H9 (cell line): ENCODE results near the gene CASP10. TPM values are rescaled to one million over a fixed set of nuclear protein-coding genes. Genes with fewer than 3 reads are reported as not detected.

Experiments
- DNase-seq: peaks from one replicate; pipeline ENCODE4 v3.0.0-alpha.2; 2017
- H2AFZ ChIP-seq: one replicate; pipeline ENCODE4 v1.6.1; 2013; ENCODE audit warnings: mild to moderate bottlenecking, low read length, control low read depth, moderate library complexity
- H2AK5ac ChIP-seq: 2 replicates; pipeline ENCODE4 v1.6.1; 2013; ENCODE audit warnings: low read length, control low read depth, mixed read lengths; ENCODE audit not compliant: insufficient read length
- H2BK120ac ChIP-seq: one replicate; pipeline ENCODE4 v1.6.1; 2013; ENCODE audit warnings: low read depth, mild to moderate bottlenecking, low read length, control low read depth, inconsistent platforms; ENCODE audit not compliant: poor library complexity, severe bottlenecking
- H2BK12ac ChIP-seq: 2 replicates; pipeline ENCODE4 v1.6.1; 2013; ENCODE audit warnings: low read length, control low read depth, mixed read lengths, low read depth; ENCODE audit not compliant: insufficient read length
- H2BK15ac ChIP-seq: 2 replicates; pipeline ENCODE4 v1.6.1; 2013; ENCODE audit warnings: low read depth, low read length, control low read depth
- H2BK20ac ChIP-seq: one replicate; pipeline ENCODE4 v1.6.1; 2013; ENCODE audit warnings: low read depth, mild to moderate bottlenecking, low read length, control low read depth, inconsistent platforms; ENCODE audit not compliant: poor library complexity, severe bottlenecking
- H2BK5ac ChIP-seq: 2 replicates; pipeline ENCODE4 v1.6.1; 2013; ENCODE audit warnings: low read length, control low read depth, mixed read lengths; ENCODE audit not compliant: insufficient read length
- H3K14ac ChIP-seq: 2 replicates; pipeline ENCODE4 v1.6.1; 2013; ENCODE audit warnings: low read length, control low read depth; ENCODE audit not compliant: insufficient read depth
- H3K18ac ChIP-seq: 2 replicates; pipeline ENCODE4 v1.6.1; 2013; ENCODE audit warnings: low read depth, mild to moderate bottlenecking, mixed read lengths, low read length, control low read depth; ENCODE audit not compliant: insufficient read length
- H3K23ac ChIP-seq: 2 replicates; pipeline ENCODE4 v1.6.1; 2013; ENCODE audit warnings: low read length, control low read depth, mixed read lengths, low read depth; ENCODE audit not compliant: insufficient read length
- H3K23me2 ChIP-seq: 2 replicates; pipeline ENCODE4 v1.6.1; 2013; ENCODE audit warnings: low read depth, mild to moderate bottlenecking, mixed read lengths, low read length, control low read depth; ENCODE audit not compliant: insufficient read length, poor library complexity, severe bottlenecking
- H3K27ac ChIP-seq: 2 replicates; pipeline ENCODE4 v1.5.1; 2013; ENCODE audit warnings: low read length, control low read depth, mixed read lengths, low read depth; ENCODE audit not compliant: insufficient read length
- H3K27me3 ChIP-seq: 2 replicates; pipeline ENCODE4 v1.6.1; 2013; ENCODE audit warnings: low read length, control low read depth, inconsistent platforms; ENCODE audit not compliant: insufficient read depth
- H3K4ac ChIP-seq: 2 replicates; pipeline ENCODE4 v1.6.1; 2013; ENCODE audit warnings: low read depth, mild to moderate bottlenecking, control low read depth, inconsistent platforms, low read length, moderate library complexity
- H3K4me1 ChIP-seq: 2 replicates; pipeline ENCODE4 v1.6.1; 2013; ENCODE audit warnings: low read length, control low read depth, inconsistent platforms; ENCODE audit not compliant: insufficient read depth
- H3K4me2 ChIP-seq: 2 replicates; pipeline ENCODE4 v1.6.1; 2013; ENCODE audit warnings: low read length, control low read depth, mixed read lengths; ENCODE audit not compliant: insufficient read length, insufficient read depth
- H3K56ac ChIP-seq: 2 replicates; pipeline ENCODE4 v1.6.1; 2013; ENCODE audit warnings: low read depth, mild to moderate bottlenecking, mixed read lengths, low read length, control low read depth; ENCODE audit not compliant: insufficient read length
- H3K79me1 ChIP-seq: 2 replicates; pipeline ENCODE4 v1.6.1; 2013; ENCODE audit warnings: low read depth, mild to moderate bottlenecking, moderate library complexity, low read length, control low read depth, inconsistent platforms; ENCODE audit not compliant: insufficient read depth, poor library complexity, severe bottlenecking
- H3K79me2 ChIP-seq: 2 replicates; pipeline ENCODE4 v1.6.1; 2013; ENCODE audit warnings: low read length, control low read depth, inconsistent platforms; ENCODE audit not compliant: insufficient read depth
- H3K9ac ChIP-seq: 2 replicates; pipeline ENCODE4 v1.6.1; 2013; ENCODE audit warnings: low read length, control low read depth, mixed read lengths; ENCODE audit not compliant: insufficient read length; ENCODE audit errors: extremely low read depth
- H3K9me3 ChIP-seq: one replicate; pipeline ENCODE4 v1.6.1; 2013; ENCODE audit warnings: low read depth, low read length, inconsistent platforms; ENCODE audit not compliant: control insufficient read depth
- H3T11ph ChIP-seq: one replicate; pipeline ENCODE4 v1.6.1; 2013; ENCODE audit warnings: mild to moderate bottlenecking, low read length, control low read depth, inconsistent platforms
- H4K20me1 ChIP-seq: one replicate; pipeline ENCODE4 v1.6.1; 2013; ENCODE audit not compliant: control insufficient read depth, insufficient read length, insufficient read depth
- H4K5ac ChIP-seq: 2 replicates; pipeline ENCODE4 v1.6.1; 2013; ENCODE audit warnings: low read depth, mild to moderate bottlenecking, mixed read lengths, low read length, control low read depth; ENCODE audit not compliant: insufficient read length
- H4K8ac ChIP-seq: replicated peaks from 2 replicates; pipeline ENCODE4 v1.6.1; 2013; ENCODE audit warnings: low read length, control low read depth, mixed read lengths, low read depth; ENCODE audit not compliant: insufficient read length
- H4K91ac ChIP-seq: 2 replicates; pipeline ENCODE4 v1.6.1; 2013; ENCODE audit warnings: low read depth, mild to moderate bottlenecking, moderate library complexity, mixed read lengths, low read length, control low read depth; ENCODE audit not compliant: insufficient read length
- H3K27ac Mint-ChIP-seq, 3 experiments: 2 replicates in 2 of 3; 3 replicates in 1 of 3; pipeline ENCODE4 v1.8.0; 2020 to 2021; ENCODE audit warnings: mixed read lengths in 3 of 3, mild to moderate bottlenecking in 1 of 3, moderate library complexity in 1 of 3
- H3K27me3 Mint-ChIP-seq: 2 replicates; pipeline ENCODE4 v1.8.0; 2021; ENCODE audit warnings: low read depth, mild to moderate bottlenecking, moderate library complexity, mixed read lengths
- H3K36me3 Mint-ChIP-seq, 3 experiments: 2 replicates in 2 of 3; 3 replicates in 1 of 3; pipeline ENCODE4 v1.8.0; 2020 to 2021; ENCODE audit warnings: low read depth in 3 of 3, mixed read lengths in 3 of 3; ENCODE audit not compliant: insufficient read depth in 1 of 3
- H3K4me1 Mint-ChIP-seq, 2 experiments: 2 replicates each; pipeline ENCODE4 v1.8.0; 2020; ENCODE audit warnings: mixed read lengths in 2 of 2
- H3K4me3 Mint-ChIP-seq, 2 experiments: 2 replicates in 1 of 2; 3 replicates in 1 of 2; pipeline ENCODE4 v1.8.0; 2020 to 2021; ENCODE audit warnings: mild to moderate bottlenecking in 2 of 2, mixed read lengths in 2 of 2, moderate library complexity in 1 of 2
- H3K9me3 Mint-ChIP-seq, 2 experiments: 2 replicates in 1 of 2; 3 replicates in 1 of 2; pipeline ENCODE4 v1.8.0; 2020; ENCODE audit warnings: mild to moderate bottlenecking in 2 of 2, mixed read lengths in 2 of 2, moderate library complexity in 1 of 2
- whole genome bisulfite sequencing: extraction: QIAGEN DNeasy Blood & Tissue Kit; methylation state at CpG from one replicate; pipeline ENCODE4 v1.1.7; 2013; ENCODE audit warnings: missing lambda C conversion rate, low lambda C conversion rate, mixed read lengths; ENCODE audit not compliant: insufficient read length; ENCODE audit errors: extremely low coverage; 5-methylcytosine and 5-hydroxymethylcytosine counted together
- total RNA-seq: library from RNA; stranded (reverse); gene quantifications from 2 replicates; pipeline ENCODE4 v1.2.1, GENCODE V29; 2021
- TF ChIP-seq, protein P1 (sequence below): fragments of 200-600 bp; sonication (generic); conservative IDR thresholded peaks from 3 replicates; pipeline ENCODE4 v1.8.0; 2021; ENCODE audit warnings: antibody characterized with exemption, mild to moderate bottlenecking

The CASP10 gene
- total RNA-seq, 1 experiment from 2014 or later, result 2.7 TPM

DNA sequence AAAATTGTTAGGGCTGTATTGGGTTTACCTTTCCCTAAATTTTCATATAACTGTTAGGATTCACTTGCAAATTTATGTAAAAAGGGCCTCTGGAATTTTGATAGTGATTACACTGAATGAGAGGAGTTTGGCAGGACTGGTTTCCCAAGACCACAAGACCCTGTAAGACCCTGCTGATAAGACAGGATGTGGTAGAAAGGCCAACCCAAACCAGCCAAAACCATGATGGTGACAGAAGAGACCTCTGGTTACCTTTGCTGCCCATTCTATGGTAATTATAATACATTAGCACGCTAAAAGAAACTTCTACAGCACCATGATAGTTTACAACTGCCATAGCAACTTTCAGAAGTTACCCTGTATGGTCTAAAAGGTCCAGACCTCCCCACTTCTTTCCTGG is 8.3 kb upstream of the CASP10 start:
- H3T11ph ChIP-seq, result no peak overlapping the region
- no peak overlapping the region for H3K4me2 ChIP-seq
- H3K9me3 ChIP-seq, result peaks cover 9% of the 10 kb centered on the region
- H3K23ac ChIP-seq, result no peak overlapping the region
- H4K91ac ChIP-seq, result no peak overlapping the region
- H3K4ac ChIP-seq, result no peak overlapping the region
- no peak overlapping the region for H2BK5ac ChIP-seq
- H3K27ac ChIP-seq, result no peak overlapping the region
- H4K5ac ChIP-seq, result no peak overlapping the region
- no peak overlapping the region for H3K18ac ChIP-seq
- WGBS, result no CpG with 5 or more reads among the region's 1 CpG
- H2AFZ ChIP-seq, result no peak overlapping the region
- DNase-seq, result no peak
- no peak overlapping the region for H3K9ac ChIP-seq
- H3K4me1 ChIP-seq, result peaks cover 4% of the 10 kb centered on the region; the same call in 1 of the 2 replicates
- H2BK15ac ChIP-seq, result no peak overlapping the region
- no peak overlapping the region for H2BK120ac ChIP-seq
- no peak overlapping the region for H3K14ac ChIP-seq
- H2BK20ac ChIP-seq, result no peak overlapping the region
- H2BK12ac ChIP-seq, result no peak overlapping the region
- H4K20me1 ChIP-seq, result no peaks in the 10 kb centered on the region
- no peaks in the 10 kb centered on the region for H3K79me2 ChIP-seq
- H3K56ac ChIP-seq, result no peak overlapping the region
- Mint-ChIP-seq H3K4me3 (no peak overlapping the region), H3K27me3 (no peaks in the 10 kb centered on the region; the same call in 1 of the 2 replicates), H3K4me1 (peaks cover 13 to 16% of the 10 kb centered on the region in 2 experiments), H3K36me3 (peaks cover 2 to 7% (median 4%) of the 10 kb centered on the region in 3 experiments; a peak in 6 of 7 replicates), H3K9me3 (peaks cover 15 to 19% of the 10 kb centered on the region in 2 experiments), H3K27ac (peak overlapping the region in 2 of 3 experiments; percentile 77 to 81; a peak in 3 of 7 replicates)
- no peaks in the 10 kb centered on the region for H3K23me2 ChIP-seq
- H4K8ac ChIP-seq, result no peak overlapping the region
- TF ChIP-seq, protein P1, sequence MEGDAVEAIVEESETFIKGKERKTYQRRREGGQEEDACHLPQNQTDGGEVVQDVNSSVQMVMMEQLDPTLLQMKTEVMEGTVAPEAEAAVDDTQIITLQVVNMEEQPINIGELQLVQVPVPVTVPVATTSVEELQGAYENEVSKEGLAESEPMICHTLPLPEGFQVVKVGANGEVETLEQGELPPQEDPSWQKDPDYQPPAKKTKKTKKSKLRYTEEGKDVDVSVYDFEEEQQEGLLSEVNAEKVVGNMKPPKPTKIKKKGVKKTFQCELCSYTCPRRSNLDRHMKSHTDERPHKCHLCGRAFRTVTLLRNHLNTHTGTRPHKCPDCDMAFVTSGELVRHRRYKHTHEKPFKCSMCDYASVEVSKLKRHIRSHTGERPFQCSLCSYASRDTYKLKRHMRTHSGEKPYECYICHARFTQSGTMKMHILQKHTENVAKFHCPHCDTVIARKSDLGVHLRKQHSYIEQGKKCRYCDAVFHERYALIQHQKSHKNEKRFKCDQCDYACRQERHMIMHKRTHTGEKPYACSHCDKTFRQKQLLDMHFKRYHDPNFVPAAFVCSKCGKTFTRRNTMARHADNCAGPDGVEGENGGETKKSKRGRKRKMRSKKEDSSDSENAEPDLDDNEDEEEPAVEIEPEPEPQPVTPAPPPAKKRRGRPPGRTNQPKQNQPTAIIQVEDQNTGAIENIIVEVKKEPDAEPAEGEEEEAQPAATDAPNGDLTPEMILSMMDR, result no peak
- H3K27me3 ChIP-seq, result no peaks in the 10 kb centered on the region
- H2AK5ac ChIP-seq, result no peak overlapping the region
- no peaks in the 10 kb centered on the region for H3K79me1 ChIP-seq
